ENCODE results near the gene AMBRA1.
A peak's percentile ranks its signal among the peaks of the same experiment; 100 is the strongest.

AMBRA1 gene

DNA sequence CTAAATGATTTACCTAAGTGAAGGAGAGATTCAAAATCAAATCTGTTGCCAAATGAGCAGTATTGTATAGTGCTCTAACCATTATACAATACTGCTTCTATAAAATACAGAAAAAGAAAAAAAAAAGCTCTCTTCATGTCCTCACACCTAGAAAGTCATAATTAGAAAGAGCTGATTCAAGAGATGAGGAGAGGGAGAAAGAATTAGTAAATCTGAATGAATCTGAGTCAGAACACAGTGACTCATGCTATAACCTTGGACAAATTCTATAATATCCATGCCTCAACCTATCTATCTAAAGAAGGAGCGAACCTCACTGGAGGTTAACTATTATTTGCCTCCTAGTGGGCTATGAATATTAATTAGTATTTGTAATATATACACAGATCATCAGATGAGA, 29.4 kb downstream of the AMBRA1 start:
- no peak for DNase-seq

DNA sequence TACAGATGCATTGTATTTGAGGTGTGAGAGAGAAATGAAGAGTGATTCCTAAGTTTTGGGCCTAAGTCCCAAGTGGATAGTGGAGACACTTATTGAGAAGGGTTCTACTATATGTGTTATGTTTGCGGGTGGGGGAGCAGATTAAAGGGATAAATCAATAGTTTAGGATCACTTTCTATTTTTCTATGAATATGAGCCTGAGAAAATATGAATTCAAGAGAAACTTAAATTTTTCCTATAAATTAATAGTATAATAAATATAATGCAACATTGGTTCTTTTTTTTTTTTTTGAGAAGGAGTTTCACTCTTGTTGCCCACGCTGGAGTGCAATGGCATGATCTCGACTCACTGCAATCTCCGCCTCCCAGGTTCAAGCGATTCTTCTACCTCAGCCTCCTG, 31.3 kb downstream of the AMBRA1 start:
- no peak for DNase-seq

DNA sequence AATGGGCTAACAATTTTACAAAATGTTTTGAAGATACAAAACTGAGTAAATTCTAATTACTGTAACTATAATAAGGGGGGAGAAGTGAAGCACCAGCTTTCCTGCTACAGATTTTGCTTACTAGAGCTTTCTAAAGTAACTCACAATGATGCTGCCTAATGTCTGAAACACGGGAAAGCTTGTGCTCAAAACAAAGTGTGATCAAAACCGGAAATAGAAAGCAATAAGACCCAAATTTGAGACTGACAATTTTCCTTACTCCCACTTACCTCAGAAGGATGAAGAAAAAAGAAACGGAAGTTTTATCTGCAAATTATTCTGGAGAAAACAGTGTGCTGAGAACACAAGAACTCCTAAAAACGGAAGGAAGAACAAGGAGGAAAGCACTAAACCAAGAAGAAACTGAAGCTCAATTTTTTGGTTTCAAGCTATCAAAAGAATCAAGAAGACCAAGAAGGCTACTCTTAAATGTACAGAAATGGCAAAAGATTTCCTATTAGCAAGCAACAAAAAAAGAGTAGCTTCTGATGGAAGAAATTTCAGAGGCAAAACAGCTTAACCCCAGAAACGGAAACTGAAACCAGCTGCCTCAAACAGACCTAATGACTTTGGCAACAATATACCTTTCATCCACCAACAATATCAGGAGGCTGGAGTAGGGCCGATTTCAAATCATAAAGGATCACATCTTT, 33.4 kb downstream of the AMBRA1 start:
- no peak for DNase-seq

DNA sequence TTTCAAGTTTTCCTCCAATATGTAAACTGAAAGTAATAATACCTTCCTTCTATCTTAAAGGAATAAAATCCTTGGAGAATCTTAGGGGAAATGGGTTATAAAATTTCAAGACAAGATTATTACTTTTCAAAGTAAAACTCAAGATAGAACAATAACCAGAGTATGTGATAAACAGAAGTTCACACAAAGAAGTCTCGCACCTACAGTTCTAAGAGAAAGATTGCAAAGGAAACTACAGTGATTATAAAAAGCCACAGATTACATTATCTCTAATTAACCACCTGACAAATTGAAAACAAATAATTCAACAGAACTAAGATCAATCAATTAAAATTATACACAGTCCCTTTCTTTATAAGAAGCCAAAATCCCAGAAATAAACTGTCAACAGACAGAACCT, 34.0 kb downstream of the AMBRA1 start:
- DNase-seq: no peak

DNA sequence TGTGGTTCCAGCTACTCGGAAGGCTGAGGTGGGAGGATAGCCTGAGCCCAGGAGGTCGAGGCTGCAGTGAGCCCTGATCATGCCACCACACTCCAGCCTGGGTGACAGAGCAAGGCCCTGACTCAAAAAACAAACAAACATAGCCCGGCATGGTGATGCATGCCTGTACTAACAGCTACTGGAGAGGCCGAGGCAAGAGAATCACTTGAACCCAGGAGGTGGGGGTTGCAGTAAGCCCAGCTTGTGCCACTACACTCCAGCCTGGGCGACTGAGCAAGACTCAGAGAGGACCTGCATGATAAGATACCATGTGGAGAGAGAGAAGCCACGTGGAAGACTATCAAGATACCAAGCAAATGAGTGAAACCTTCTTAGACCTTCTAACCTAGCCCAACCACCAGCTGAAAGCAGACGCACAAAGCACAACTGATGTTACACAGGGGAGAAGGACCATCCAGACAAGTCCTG, 36.1 kb downstream of the AMBRA1 start:
- no peak for DNase-seq

DNA sequence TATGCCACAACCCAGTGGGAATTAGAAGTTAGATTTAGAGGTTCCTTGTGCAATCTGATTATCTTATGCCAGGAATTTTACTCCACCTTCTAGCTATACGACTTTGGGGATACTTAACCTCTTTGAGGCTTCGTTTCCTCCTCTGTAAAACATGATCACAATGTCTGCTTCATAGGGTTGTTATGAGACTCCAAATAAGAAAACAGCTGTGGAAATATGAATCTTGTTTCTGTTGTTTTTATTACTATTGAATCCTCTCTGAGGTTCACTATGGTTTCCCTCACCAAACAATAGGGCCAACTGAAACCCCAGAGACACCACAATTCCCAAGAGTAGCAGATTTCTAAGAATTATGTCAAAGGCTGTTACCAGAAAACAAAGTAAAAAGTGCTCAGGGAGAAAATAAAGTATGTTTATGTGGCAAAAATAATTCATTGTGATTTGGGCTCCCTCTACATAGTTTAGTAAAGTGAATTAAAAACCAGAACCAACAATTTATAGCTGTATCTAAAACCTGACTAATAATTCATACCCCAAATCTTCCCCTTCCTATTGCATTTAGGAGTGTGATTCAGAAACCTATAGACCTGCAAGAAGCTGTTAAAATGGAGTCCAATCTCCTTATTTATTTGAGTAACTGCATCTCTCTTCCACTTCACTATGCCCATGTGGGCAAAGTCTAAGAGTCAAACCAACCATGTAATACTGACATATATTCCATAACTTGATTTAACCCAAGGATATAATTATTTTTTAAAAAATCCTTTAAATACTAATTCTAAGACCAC, 38.4 kb downstream of the AMBRA1 start:
- no peak for DNase-seq

DNA sequence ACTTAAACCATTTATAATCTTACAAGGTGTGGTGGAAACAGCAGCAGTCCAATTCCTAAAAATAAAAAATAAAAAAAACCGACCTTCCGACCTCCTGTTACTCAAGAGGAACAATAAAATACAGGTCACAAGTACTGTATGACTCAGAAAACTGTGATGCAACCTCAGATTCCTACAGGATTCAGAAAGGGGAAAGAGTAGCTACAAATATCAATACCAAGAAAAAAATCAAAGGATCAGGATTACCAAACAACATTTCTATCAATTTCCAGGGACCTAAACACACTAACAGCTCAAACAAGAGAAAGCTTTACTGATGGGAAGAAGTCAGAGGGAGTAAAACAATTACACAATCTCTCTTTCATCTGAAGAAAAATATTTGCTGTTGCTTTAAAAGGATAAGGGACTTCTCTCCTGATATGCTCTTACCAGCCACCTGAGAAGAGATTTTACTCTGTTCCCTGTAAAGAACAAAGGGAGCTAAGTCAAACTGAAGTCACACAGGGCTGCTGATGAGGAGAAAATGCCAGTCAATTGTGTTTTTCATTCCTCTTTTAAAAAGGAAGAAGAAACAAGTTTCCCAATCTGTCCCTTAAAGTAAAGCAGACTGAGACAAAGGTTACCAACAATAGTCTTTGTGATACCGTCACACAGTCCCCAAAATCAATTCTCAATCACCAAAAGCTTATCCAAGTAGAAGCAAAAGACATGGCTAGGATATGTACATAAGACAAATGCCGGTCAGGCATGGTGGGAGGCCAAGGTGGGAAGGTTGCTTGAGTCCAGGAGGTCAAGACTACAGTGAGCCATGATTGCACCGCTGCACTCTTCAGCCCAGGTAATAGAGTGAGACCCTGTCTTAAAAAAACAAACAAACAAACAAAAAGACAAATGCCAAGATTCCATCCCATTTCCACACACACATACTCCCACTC, 39.3 kb downstream of the AMBRA1 start:
- no peak for DNase-seq

DNA sequence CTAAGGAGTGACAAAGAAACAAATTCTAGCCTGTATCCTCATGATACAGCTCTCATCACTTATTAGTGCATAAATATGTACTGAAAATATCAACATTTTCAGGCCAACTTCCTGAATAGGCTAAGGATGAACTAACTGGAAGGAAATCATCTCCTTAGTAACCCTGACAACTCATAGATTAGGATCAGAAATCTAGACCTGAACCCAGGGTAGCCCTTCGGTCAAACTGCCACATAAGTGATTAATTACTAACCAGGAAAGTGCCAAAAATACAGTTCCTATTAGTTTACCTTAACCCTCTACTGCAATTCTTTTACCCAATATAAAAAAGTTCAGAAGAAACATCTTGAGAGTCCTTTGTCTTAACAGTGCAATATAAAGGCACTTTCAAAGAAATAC, 40.0 kb downstream of the AMBRA1 start:
- no peak for DNase-seq

DNA sequence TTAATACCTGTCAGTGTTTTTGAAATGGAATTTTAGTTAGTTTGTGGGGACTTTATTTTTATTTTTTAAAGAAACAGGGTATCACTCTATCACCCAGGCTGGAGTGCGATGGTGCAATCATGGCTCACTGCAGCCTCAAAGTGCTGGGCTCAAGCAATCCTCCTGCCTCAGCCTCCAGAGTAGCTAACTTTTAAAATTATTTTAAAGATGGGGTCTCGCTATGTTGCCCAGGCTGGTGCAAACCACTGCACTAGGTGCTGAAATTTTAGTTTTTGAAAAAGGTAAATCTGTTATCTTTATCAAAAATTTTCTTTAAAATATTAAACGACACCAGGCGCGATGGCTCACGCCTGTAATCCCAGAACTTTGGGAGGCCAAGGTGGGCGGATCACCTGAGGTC, 42.6 kb downstream of the AMBRA1 start:
- DNase-seq: no peak

DNA sequence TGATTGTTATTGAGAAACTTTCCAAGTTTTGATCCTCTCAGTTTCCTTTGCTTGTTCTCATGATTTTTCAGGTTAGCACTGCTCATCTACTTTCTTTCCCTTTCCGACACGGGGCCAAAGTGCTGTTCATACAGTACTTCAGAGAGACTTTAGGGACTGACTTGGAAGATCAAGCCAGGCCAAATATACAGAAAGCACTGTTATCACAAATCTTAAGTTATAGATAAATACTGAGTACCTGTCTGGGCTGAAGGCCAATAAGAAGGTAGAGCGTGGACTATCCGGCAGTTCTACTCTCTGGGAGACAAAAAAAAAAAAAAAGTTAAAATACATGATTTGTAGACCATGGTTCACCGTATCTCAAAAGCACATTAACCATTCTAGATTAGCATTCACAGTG, 46.2 kb downstream of the AMBRA1 start:
- no peak for DNase-seq

DNA sequence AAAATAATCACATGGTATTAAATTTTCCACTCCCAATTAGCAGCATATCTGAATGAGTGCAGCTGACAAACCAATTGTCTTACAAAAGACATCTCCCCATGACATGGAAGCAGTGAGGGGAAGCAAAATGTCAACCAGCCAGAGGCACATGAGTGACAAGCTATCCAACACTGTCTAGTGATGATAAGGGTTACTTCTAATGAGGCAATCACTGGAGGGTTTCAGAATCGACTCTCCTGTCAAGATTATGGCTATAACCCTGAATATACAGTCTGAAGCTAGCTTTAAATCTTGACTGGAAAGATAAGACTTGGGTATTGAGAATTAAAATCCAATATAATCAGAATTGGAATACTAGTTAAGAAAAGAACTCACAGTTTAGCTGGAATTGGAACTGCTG, 50.3 kb downstream of the AMBRA1 start:
- DNase-seq: no peak

DNA sequence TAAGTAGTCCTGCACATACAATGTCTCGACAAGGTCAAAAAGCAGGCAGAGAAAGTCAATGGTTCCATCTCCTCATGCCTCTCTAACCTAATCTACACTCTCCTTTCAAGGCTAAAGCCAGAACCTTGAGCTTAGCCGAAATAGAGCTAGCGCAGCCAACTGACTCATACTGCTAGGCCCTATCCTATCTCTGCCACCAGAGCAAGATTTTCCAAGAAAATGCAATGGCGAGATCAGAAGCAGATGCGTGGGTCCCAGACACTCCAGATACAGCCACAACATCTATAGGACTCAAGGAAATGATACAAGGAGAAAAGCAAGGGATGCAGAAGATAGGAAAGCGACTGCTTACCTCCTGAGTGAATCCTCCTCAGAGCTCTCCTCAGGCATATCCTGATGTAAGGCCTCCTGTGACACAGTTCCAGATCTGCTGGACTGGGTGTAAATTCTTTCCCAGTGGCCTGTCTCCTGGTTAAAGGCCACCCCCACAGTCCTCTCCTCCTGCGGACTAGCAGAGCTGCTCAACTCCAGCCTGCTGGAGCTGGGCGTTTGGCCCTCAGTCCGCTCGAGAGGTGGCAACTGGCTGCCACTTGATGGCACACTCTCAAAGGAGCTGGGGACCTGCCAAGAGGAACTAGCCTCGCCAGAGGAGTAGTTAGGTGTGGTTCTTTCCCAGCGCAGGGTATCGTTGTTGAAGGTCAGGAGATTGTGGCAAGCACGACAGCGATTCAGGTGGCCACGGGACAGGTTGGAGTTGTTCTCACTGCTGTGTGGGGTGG, 52.0 kb downstream of the AMBRA1 start:
- DNase-seq: no peak

DNA sequence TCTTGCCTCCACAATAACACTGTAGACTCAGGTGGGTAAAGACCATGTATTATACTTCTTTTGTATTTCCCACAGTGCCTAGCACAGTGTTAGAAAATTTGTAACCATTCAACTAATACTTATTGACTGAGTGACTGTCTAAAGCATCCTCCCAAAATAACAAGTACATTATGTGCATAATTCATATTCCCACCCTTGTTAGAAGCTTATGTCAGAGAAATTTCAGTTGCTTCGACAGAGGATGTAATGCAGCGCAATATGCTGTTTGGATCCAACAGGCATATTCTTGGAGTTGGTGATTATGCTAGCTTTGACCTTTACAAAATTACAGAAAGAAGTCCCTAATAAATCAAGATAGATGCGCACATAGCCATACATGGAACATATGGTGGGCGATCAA, 53.0 kb downstream of the AMBRA1 start:
- no peak for DNase-seq

DNA sequence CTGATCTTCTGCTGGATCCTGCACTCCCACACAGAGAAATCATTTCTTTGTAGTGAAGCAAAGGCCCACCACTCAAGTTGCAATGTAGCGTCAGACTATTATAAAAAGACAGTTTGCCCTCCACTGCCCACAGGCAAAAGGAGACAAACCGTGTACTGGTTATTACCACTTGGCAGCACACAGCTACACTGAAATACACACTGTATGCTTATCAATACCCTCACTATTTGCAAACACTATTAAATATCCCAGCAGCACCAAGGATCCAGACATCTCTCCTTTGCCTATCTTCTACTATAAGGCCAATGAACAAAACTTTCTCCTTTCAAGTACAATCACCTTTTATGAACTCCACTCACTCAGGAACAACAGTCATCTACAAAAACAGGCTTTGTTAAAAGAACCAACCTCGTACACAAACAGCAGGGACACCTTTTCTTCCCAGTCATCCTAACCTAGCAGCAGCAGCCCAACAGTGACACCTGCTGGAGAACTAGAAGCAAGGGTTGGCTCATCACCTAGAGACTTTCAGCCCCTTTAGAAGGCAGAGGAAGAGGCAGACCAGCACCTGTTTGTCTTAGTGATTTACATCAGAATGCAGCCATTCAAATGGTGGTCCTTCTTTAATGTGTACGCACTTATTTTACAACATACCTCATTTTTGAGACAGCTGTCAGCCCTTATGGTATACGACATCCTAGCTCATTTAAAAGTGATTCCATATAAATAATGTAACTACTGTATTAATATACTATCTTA, 56.1 kb downstream of the AMBRA1 start:
- DNase-seq: peak; percentile 60

DNA sequence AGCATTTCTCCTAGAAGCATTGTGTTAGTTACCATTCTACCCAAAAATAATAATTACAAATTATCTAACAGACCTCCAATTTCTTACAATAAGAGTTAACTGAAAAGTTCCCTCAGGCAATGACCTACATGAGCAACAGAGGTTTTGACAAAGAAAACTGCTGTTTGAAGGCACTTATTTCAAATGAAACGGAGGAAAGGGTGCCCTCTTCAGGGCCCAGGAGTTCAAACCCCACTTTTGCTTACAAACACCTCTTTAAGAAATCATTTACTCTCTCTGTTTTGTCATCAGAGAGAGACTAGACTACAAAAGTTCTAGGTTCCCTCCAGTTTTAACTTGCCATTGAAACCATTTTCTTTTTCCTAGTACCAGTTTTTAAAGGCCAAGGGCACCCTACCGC, 56.7 kb downstream of the AMBRA1 start:
- no peak for DNase-seq

DNA sequence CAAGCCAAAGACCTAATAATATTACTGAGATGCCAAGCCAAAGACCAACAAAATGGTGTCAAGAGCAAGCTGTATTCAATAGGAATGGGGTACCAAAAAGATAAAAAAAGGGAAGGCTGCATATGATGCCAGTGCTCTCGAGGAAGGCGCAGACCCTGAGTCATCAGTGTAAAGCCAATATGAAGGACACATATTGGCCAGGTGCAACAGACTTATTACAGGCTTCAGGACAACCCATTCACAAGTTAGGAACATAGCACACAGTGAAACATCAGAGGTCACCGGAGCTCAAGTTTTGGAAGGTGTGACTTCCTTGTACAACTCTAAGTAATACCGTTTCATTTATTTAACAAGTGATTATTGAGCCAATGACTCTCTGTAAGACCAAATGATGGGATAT, 58.1 kb downstream of the AMBRA1 start:
- no peak for DNase-seq

DNA sequence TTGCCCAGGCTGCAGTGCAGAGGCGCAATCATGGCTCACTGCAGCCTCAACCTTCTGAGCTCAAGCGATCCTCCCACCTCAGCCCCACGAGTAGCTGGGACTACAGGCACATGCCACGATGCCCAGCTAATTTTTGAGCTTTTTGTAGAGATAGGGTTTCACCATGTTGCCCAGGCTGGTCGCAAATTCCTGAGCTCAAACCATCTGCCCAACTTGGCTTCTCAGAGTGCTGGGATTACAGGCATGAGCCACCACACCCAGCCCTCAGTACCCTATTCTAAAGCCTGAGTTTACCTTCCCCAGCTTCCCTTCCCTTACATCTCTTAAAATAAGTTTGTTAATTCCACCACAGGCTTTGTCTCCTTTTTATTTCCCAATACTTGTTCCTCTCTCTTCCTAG, 59.1 kb downstream of the AMBRA1 start:
- no peak for DNase-seq

DNA sequence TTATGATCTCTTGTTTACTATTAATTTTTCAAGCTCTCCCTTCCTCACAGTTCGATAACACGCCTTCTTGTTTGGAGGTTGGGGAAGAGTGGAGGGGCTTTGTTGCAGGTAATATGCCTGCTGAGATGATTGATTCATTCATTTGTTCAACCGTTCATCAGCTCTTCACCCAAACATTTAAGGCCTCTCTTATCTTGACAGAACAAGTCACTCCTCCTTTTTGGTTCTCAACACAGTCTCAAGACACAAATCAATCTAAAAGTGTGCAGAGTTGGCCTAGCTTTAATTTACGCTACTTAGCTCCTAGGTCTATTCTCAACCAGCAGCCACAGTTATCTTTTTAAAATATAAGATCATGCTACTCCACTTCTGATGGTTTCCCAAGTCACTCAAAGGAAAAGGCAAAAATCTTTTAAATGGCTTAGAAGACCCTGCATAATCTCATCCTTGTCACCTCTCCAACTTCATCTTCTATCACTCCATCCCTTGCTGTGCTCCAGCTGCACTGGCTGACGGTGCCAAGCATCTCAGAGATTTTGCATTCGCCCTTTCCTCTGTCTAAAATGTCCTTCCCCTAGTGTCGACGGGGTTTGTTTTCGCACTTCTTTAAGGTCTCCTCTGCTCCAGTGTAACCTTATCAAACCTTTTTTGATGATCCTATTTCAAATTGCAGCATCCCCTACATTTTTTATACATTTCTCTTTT, 60.3 kb downstream of the AMBRA1 start:
- no peak for DNase-seq

DNA sequence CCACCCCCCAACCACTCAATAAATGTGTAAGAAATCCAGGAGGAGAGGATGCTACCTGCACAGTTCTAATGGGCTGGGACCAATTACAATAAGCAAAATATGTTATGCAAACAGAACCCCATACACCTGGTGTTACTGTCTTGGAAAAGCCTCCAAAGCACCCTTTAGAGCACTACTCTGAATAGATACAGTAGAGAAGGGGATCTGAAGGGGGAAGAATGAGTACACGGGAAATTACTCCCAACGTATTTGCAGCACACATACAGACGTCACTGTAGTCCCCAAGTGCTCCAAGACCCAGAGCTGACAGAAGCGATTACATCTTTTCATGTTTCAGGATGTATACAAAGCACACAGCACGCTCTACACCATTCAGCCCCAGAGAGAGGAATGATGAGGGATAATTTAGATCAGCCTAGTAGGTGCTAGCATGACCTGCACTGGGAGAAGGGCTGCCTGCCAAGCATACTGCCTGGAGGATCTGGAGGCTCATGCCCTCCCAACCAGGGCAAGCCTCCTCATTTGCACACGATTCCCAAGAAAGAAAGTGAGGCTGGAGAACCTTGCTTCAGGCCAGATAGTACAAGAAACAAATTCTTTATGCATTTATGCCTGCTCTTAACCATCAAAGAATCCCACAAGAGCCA, 63.8 kb downstream of the AMBRA1 start:
- no peak for DNase-seq

DNA sequence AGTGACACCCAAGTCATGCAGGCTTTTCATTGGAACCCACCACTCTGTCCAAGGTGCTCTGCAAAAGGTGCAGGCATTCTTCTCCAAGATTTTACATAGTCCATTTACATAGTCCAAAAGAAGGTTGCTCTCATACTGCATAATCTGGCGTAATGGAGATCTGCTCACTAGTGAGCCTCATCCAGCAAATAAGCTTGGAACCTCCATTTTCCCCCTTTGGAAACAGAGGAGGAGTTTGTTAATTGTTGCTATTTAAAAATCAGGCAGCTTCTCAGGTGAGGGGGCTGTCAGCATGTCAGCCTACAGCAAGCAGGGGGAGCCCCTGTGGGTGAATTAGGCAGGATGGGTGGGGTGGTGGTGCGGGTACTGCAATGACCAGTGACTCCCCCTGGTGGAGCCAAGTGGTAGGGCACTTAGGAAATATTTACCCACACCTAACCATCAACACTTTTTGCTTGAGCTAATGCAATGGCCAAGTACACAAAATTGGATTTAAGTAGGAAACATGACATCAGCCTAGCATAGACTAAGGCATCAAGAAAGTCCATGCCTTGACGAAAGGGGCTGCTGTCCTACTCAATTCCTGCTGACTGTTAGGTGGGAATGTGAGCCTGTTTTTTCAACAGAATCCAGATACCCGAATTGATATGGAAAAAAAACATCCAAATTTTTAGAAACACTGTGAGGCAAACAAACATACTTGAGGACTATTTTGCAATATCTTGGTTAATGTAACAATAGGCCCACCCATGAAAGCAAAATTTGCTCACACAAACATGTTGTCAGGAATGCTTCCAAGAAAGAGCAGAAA, 64.5 kb downstream of the AMBRA1 start:
- DNase-seq: peak; percentile 75
